IPS-15b (cell line): ENCODE measurements around the gene GSK3B.

Experiments used
- H3K27me3 ChIP-seq: one replicate; pipeline ENCODE4 v1.6.1; 2013; ENCODE audit warnings: low read length; ENCODE audit not compliant: control insufficient read depth, insufficient read depth
- H3K36me3 ChIP-seq: one replicate; pipeline ENCODE4 v1.6.1; 2013; ENCODE audit warnings: low read length; ENCODE audit not compliant: control insufficient read depth, insufficient read depth
- H3K4me1 ChIP-seq: one replicate; pipeline ENCODE4 v1.6.1; 2013; ENCODE audit warnings: mild to moderate bottlenecking, low read length; ENCODE audit not compliant: control insufficient read depth, insufficient read depth
- H3K4me3 ChIP-seq: one replicate; pipeline ENCODE4 v1.5.1; 2013; ENCODE audit warnings: low read depth, low read length
- H3K9ac ChIP-seq: one replicate; pipeline ENCODE4 v1.6.1; 2013; ENCODE audit warnings: low read depth, mild to moderate bottlenecking, low read length
- H3K9me3 ChIP-seq: one replicate; pipeline ENCODE4 v1.6.1; 2013; ENCODE audit warnings: mild to moderate bottlenecking, low read length; ENCODE audit not compliant: control insufficient read depth, insufficient read depth

GSK3B gene

DNA sequence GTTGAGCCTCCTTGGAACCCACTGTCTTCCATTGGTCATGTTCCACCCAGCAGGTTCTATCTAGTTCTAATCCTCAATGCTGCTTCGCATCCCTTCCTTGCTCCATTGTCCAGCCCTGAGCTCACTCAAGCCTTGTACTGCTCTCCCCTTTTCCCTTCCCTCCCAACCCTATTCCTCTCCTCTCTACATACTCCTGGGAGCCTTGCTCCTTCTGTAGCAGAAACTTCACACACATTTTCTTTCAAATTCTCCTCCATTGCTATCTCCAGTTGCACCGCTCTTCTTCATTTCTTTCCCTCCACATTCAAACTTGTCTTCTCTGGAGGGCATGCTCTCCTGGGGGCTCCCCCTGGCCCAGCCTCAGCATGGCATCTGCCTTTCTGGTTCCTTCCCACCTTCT, 297.9 kb downstream of the GSK3B start:
- H3K27me3 ChIP-seq: no peaks in the 10 kb centered on the region
- no peaks in the 10 kb centered on the region for H3K9me3 ChIP-seq
- peaks cover 10% of the 10 kb centered on the region for H3K4me1 ChIP-seq
- H3K36me3 ChIP-seq: no peaks in the 10 kb centered on the region
- H3K4me3 ChIP-seq: no peak overlapping the region
- no peak overlapping the region for H3K9ac ChIP-seq

GRCh38 chr3:119795849-119796248, 298.4 kb downstream of the GSK3B start:
- Histone ChIP-seq H3K4me1 (peaks cover 10% of the 10 kb centered on the region), H3K36me3 (no peaks in the 10 kb centered on the region), H3K9ac (no peak overlapping the region), H3K27me3 (no peaks in the 10 kb centered on the region), H3K9me3 (no peaks in the 10 kb centered on the region), H3K4me3 (no peak overlapping the region)

GRCh38 chr3:119794971-119795612, 299.2 kb downstream of the GSK3B start:
- no peak overlapping the region for H3K9ac ChIP-seq
- no peaks in the 10 kb centered on the region for H3K27me3 ChIP-seq
- peaks cover 10% of the 10 kb centered on the region for H3K4me1 ChIP-seq
- no peak overlapping the region for H3K4me3 ChIP-seq
- H3K36me3 ChIP-seq: no peaks in the 10 kb centered on the region
- H3K9me3 ChIP-seq: no peaks in the 10 kb centered on the region

- no peak overlapping the region for H3K4me3 ChIP-seq
- H3K9ac ChIP-seq: no peak overlapping the region
- H3K36me3 ChIP-seq: no peaks in the 10 kb centered on the region
- peaks cover 10% of the 10 kb centered on the region for H3K4me1 ChIP-seq
- H3K9me3 ChIP-seq: no peaks in the 10 kb centered on the region
- no peaks in the 10 kb centered on the region for H3K27me3 ChIP-seq
These were observed 299.8 kb downstream of the GSK3B start for GRCh38 chr3:119794401-119794800.

- no peaks in the 10 kb centered on the region for H3K9me3 ChIP-seq
- no peak overlapping the region for H3K9ac ChIP-seq
- H3K4me1 ChIP-seq: peaks cover 10% of the 10 kb centered on the region
- no peaks in the 10 kb centered on the region for H3K27me3 ChIP-seq
- H3K4me3 ChIP-seq: no peak overlapping the region
- no peaks in the 10 kb centered on the region for H3K36me3 ChIP-seq
These were observed 302.0 kb downstream of the GSK3B start for GRCh38 chr3:119792270-119792669.

- Histone ChIP-seq H3K9ac (no peak overlapping the region), H3K4me3 (no peak overlapping the region), H3K36me3 (no peaks in the 10 kb centered on the region), H3K27me3 (no peaks in the 10 kb centered on the region), H3K9me3 (no peaks in the 10 kb centered on the region), H3K4me1 (peaks cover 4% of the 10 kb centered on the region)
These were observed 303.9 kb downstream of the GSK3B start for GRCh38 chr3:119790369-119790768.

DNA sequence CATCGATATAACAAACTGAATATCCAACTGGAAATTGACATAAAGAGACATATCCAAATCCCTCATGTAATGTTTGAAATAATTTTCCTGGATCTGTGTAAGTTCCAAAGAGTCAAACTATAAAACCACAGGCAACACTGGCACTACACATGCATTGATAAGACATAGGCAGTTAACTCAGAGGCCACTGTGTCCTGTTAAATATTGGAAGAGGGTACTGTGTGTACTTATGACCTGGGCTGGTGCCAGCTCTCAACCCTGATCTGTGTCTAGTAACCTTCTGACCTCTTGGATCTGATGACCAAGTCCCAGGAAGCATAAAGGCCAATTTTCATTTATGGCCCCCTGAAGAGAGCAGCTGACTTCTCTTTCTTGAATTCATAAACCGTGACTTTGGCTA, 307.8 kb downstream of the GSK3B start:
- H3K9me3 ChIP-seq: no peaks in the 10 kb centered on the region
- H3K9ac ChIP-seq: no peak overlapping the region
- H3K4me3 ChIP-seq: no peak overlapping the region
- no peaks in the 10 kb centered on the region for H3K36me3 ChIP-seq
- no peaks in the 10 kb centered on the region for H3K27me3 ChIP-seq
- peaks cover 2% of the 10 kb centered on the region for H3K4me1 ChIP-seq

- no peak overlapping the region for H3K9ac ChIP-seq
- H3K4me1 ChIP-seq: peaks cover 2% of the 10 kb centered on the region
- no peaks in the 10 kb centered on the region for H3K36me3 ChIP-seq
- no peaks in the 10 kb centered on the region for H3K9me3 ChIP-seq
- H3K27me3 ChIP-seq: no peaks in the 10 kb centered on the region
- no peak overlapping the region for H3K4me3 ChIP-seq
These were observed 310.4 kb downstream of the GSK3B start for GRCh38 chr3:119783883-119784282.

DNA sequence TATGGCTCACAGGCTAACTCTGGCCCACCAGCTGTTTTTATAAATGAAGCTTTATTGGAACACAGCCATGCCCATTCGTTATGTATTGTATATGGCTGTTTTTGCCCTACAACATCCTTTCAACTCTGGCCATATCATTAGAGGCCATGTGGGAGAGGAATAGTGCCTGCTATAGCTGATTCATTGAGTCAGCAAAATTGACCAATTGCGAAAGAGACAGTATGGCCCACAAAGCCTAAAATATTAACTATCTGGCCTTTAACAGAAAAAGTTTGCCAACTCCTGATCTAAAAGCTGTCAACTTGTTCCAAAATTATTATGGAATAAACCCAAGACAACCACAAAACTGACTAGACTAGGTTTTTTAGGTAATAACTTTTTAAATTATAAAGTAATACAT, 311.0 kb downstream of the GSK3B start:
- no peaks in the 10 kb centered on the region for H3K27me3 ChIP-seq
- H3K4me1 ChIP-seq: peaks cover 2% of the 10 kb centered on the region
- H3K4me3 ChIP-seq: no peak overlapping the region
- H3K9ac ChIP-seq: no peak overlapping the region
- no peaks in the 10 kb centered on the region for H3K9me3 ChIP-seq
- H3K36me3 ChIP-seq: no peaks in the 10 kb centered on the region

- Histone ChIP-seq H3K9me3 (no peaks in the 10 kb centered on the region), H3K4me3 (no peak overlapping the region), H3K27me3 (no peaks in the 10 kb centered on the region), H3K36me3 (no peaks in the 10 kb centered on the region), H3K9ac (no peak overlapping the region), H3K4me1 (peaks cover 2% of the 10 kb centered on the region)
These were observed 311.8 kb downstream of the GSK3B start for GRCh38 chr3:119782460-119782859.

DNA sequence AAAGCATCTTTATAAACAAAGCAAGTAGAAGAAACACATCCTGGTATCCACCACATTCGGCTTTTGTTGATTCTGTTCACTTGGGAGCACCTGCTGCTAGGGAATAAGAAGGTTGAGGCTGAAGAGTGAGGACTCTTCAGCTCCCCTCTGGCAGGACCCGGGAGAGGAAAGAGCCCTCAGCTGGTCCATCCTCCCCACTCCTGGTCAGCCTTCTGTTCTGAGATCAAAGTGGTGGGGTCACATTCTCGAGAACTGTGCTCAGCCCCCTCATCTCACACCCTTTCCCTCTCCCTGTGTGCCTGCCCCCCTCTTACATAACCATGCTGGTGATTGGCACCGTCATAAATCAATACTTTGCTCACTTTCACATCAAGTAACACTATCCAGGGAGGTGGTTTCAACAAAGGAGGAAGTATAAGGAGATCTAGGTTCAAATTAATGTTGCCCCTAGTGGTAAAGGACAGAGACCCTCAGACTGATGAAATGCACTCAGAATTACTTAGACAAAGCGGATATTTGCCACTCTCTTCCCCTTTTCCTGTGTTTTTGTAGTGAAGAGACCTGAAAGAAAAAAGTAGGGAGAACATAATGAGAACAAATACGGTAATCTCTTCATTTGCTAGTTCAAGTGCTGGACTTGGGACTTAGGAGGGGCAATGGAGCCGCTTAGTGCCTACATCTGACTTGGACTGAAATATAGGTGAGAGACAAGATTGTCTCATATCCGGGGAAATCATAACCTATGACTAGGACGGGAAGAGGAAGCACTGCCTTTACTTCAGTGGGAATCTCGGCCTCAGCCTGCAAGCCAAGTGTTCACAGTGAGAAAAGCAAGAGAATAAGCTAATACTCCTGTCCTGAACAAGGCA, 312.7 kb downstream of the GSK3B start, which contains the start of gene NR1I2:
TSS of gene NR1I2 (plus strand) at position 772 of the 869 bp plus-strand sequence.
- no peaks in the 10 kb centered on the region for H3K36me3 ChIP-seq
- no peaks in the 10 kb centered on the region for H3K9me3 ChIP-seq
- no peaks in the 10 kb centered on the region for H3K27me3 ChIP-seq
- H3K4me1 ChIP-seq: peaks cover 2% of the 10 kb centered on the region
- no peak within 1 kb of the TSS for H3K9ac ChIP-seq
- no peak within 1 kb of the TSS for H3K4me3 ChIP-seq
